Naive B cell (primary cell): ENCODE data around the gene MRPS2. TPM values are rescaled to one million over a fixed set of nuclear protein-coding genes. Genes with fewer than 3 reads are reported as not detected.
"Not testable (repeated sequence)": the region's sequence is repeated elsewhere in the genome, so short reads cannot be mapped to it uniquely, and the experiment has no call there.

Source experiments
- ATAC-seq, 2 donors: fragments of 150-1000 bp; cut with Tn5 transposase; 2 replicates each; pipeline ENCODE4 v1.10.0; 2021; ENCODE audit warnings: low read depth in 2 of 2, mild to moderate bottlenecking in 2 of 2, moderate library complexity in 2 of 2
- DNase-seq: peaks from one replicate; pipeline ENCODE4 v3.0.0; 2022
- H3K27ac Mint-ChIP-seq, 6 donors: one replicate each; pipeline ENCODE4 v1.8.0; 2020 to 2022; ENCODE audit warnings: mild to moderate bottlenecking in 6 of 6, mixed read lengths in 6 of 6, moderate library complexity in 5 of 6, inconsistent platforms in 2 of 6
- H3K27me3 Mint-ChIP-seq, 3 donors: one replicate each; pipeline ENCODE4 v1.8.0; 2021 to 2022; ENCODE audit warnings: mixed read lengths in 3 of 3, mild to moderate bottlenecking in 1 of 3
- H3K36me3 Mint-ChIP-seq, 2 donors: one replicate each; pipeline ENCODE4 v1.8.0; 2020 to 2022; ENCODE audit warnings: mixed read lengths in 2 of 2, inconsistent platforms in 1 of 2, mild to moderate bottlenecking in 1 of 2
- H3K4me1 Mint-ChIP-seq, 3 donors: one replicate each; pipeline ENCODE4 v1.8.0; 2020 to 2022; ENCODE audit warnings: mixed read lengths in 3 of 3, inconsistent platforms in 1 of 3, mild to moderate bottlenecking in 1 of 3, moderate library complexity in 1 of 3
- H3K4me3 Mint-ChIP-seq, 8 donors: one replicate each; pipeline ENCODE4 v1.8.0; 2020 to 2022; ENCODE audit warnings: mild to moderate bottlenecking in 8 of 8, mixed read lengths in 8 of 8, moderate library complexity in 8 of 8, inconsistent platforms in 2 of 8
- H3K9me3 Mint-ChIP-seq, 7 donors: one replicate each; pipeline ENCODE4 v1.8.0; 2020 to 2022; ENCODE audit warnings: mixed read lengths in 7 of 7, mild to moderate bottlenecking in 5 of 7, inconsistent platforms in 2 of 7, moderate library complexity in 1 of 7
- polyA plus RNA-seq, 6 donors: library from polyadenylated mRNA; unstranded; fragments of 300-500 nt; fragmentation: Illumina TruSeq; gene quantifications; one replicate each; pipeline ENCODE4 v1.2.3, GENCODE V29; 2021; ENCODE audit warnings: low read depth in 6 of 6

MRPS2 gene
- polyA plus RNA-seq = 10 to 100 TPM; 41.5 to 57.9 (median 45.5) TPM

DNA sequence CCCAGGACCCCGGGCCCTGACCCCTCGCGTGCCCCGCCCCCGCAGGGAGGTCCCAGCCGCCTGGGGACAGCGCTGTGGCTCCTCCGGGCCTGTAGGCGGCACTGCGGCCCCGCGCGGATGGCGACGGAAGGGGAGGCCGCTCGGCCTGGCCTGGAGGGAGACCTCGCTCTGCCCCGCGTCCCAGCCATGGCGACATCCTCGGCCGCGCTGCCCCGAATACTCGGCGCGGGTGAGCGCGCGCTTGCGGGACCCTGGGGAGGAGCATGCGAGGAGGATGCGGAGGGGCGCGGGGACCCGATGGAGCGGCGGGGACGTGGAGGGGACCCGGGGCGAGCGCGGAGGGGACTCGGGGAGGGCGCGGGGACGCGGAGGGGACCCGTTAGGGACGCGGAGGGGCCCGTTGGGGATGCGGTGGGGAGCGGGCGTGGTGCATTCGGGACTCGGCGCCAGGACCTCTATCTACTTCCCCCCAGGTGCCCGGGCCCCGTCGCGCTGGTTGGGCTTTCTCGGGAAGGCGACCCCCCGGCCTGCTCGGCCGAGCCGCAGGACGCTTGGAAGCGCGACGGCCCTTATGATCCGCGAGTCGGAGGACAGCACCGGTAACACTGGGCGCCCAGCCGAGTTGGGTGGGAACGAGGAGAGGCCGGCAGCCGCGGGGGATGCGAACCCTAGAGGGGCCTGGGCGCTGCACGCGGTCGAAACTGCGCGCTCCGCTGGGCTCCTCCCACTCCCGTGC, at the start of gene MRPS2:
TSS of gene MRPS2 (plus strand) at position 158 of the 736 bp plus-strand sequence. CDS start at position 187, 29 bp downstream.
- peak within 1 kb of the TSS; percentile 86 to 97 (median 94) for H3K4me3 Mint-ChIP-seq
- H3K4me1 Mint-ChIP-seq = peaks cover 19 to 51% (median 29%) of the 10 kb centered on the region in 3 donors
- H3K27me3 Mint-ChIP-seq = peaks cover 0 to 11% (median 0%) of the 10 kb centered on the region in 3 donors
- no peaks in the 10 kb centered on the region for H3K9me3 Mint-ChIP-seq
- DNase-seq (peak; percentile 86), ATAC-seq (peak; percentile 91 to 94)
- H3K27ac Mint-ChIP-seq = peak within 1 kb of the TSS in 5 of 6 donors; percentile 70 to 94 (median 88)
- H3K36me3 Mint-ChIP-seq = peaks cover 0 to 11% of the 10 kb centered on the region in 2 donors

GRCh38 chr9:135450956-135451355, 49.5 kb upstream of the MRPS2 start:
- Mint-ChIP-seq H3K4me3 (no peak overlapping the region), H3K27me3 (peaks cover 5 to 14% (median 8%) of the 10 kb centered on the region in 3 donors), H3K36me3 (no peaks in the 10 kb centered on the region), H3K9me3 (peaks cover 0 to 9% (median 4%) of the 10 kb centered on the region in 7 donors), H3K4me1 (no peaks in the 10 kb centered on the region), H3K27ac (no peak overlapping the region)
- no peak for ATAC-seq
- no peak for DNase-seq

DNA sequence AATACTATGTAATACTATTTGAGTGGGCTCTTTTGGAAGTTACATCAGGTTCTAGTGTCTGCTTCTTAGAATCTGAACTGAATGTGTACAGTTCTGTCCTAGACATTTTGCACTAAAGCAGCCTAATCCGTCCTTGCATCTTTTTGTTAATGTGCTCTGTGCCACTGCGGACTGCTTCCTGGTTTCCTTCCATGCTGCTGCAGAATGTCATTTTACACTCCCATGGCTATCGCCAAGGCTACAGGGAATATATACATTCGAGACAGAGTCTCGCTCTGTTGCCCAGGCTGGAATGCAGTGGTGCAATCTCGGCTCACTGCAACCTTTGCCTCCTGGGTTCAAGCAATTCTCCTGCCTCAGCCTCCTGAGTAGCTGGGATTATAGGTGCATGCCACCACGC, 48.6 kb upstream of the MRPS2 start:
- not testable (repeated sequence) for H3K9me3 Mint-ChIP-seq, DNase-seq, H3K36me3 Mint-ChIP-seq, H3K4me1 Mint-ChIP-seq, ATAC-seq, H3K4me3 Mint-ChIP-seq
- Mint-ChIP-seq H3K27me3 (peaks cover 5 to 19% (median 8%) of the 10 kb centered on the region in 3 donors), H3K27ac (peak overlapping the region in 1 of 6 donors; percentile 33)

DNA sequence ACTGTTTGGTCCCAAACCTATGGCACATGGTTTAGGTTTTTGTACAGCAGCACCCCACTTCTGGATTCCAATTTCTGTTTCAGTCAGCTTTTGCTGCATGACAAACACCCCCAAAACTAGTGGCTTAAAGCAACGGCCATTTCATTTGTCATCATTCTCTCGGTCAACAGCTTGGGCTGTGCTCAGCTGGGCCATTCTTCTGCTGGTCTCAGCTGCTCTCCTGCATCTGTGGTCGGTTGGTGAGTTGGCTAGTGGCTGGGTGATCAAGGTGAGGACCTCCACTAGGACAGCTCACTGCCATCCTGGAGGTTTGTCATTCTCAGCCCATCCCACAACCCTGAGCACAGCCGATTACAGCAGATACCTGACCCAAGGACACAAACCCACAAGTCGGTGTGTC, 45.7 kb upstream of the MRPS2 start:
- ATAC-seq = no peak
- Mint-ChIP-seq H3K4me1 (no peaks in the 10 kb centered on the region), H3K27ac (no peak overlapping the region), H3K36me3 (peaks cover 0 to 4% of the 10 kb centered on the region in 2 donors), H3K4me3 (no peak overlapping the region), H3K27me3 (peaks cover 13 to 33% (median 31%) of the 10 kb centered on the region in 3 donors), H3K9me3 (peaks cover 2 to 13% (median 5%) of the 10 kb centered on the region in 7 donors)
- no peak for DNase-seq

DNA sequence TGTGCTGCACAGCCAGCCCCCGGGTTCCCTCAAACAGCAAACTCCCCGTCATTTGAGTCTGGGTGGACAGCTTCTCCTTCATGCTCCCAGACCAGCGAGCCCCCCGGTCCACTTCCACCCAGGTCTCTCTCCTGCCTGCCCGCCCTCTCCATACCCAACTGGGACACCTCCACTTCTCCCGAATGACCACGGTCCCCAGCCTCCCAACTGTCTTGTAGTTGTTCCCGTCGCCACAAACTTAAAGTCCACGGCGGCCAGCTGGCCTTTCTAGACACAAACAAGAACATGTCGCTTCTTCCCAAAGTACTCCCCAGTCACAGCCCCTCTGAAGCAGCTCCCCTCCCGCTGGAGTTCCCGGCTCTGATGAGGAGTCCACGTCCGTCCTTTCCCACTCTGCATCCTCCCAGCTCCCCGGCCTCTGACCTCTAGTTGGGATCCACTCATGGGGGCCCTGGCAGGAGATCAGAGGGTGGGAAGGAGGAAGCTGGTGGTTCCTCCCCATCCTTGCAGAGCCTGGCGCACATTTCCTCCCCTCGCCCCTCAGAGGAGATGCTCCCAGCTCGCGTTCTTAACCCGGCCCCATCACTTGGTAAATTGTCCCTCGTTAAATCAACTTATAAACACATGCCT, 45.0 kb upstream of the MRPS2 start:
- Mint-ChIP-seq H3K4me3 (no peak overlapping the region), H3K4me1 (no peaks in the 10 kb centered on the region), H3K9me3 (peaks cover 2 to 13% (median 5%) of the 10 kb centered on the region in 7 donors), H3K27me3 (peaks cover 14 to 39% (median 38%) of the 10 kb centered on the region in 3 donors), H3K27ac (no peak overlapping the region), H3K36me3 (peaks cover 0 to 4% of the 10 kb centered on the region in 2 donors)
- no peak for DNase-seq
- no peak for ATAC-seq

DNA sequence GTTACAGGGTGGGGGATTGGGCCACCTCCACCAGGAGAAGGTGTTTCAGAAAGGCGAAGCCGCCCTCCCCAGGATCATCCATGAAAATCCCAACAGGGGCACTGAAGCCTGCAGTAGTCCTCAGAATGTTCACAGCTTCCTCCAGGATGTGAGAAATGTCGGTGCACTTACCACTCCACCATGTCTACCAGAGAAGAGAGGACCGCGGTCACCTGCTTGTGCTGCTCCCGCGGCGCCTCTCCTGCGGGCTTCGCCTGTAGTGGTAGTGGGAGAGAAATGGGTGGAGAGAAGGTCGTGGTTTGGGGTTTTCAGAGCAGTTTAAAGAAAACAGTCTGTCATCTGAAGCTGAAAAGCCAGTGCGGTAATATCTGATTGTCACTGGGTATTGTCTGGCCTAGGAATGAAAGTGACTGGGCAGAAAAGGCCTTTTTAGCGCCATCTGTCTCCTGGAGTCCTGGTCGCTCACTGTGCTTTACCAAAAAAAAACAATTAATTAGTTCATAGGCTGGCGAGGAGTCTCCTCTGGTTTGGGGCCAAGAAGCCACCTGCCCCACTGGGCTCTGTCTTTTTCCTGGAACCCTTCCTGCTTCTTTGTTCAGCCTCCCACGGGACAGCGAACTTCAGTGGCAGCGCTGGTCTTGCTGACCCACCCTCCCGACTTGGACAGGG, 43.9 kb upstream of the MRPS2 start:
- Mint-ChIP-seq H3K27me3 (peaks cover 19 to 46% (median 43%) of the 10 kb centered on the region in 3 donors), H3K9me3 (peaks cover 2 to 13% (median 5%) of the 10 kb centered on the region in 7 donors)
- ATAC-seq = no peak

GRCh38 chr9:135458478-135458877, 42.0 kb upstream of the MRPS2 start:
- H3K36me3 Mint-ChIP-seq, H3K4me1 Mint-ChIP-seq, ATAC-seq, H3K4me3 Mint-ChIP-seq, H3K27ac Mint-ChIP-seq, DNase-seq: not testable (repeated sequence)
- H3K9me3 Mint-ChIP-seq = peaks cover 2 to 13% (median 5%) of the 10 kb centered on the region in 7 donors
- peaks cover 30 to 56% (median 55%) of the 10 kb centered on the region in 3 donors for H3K27me3 Mint-ChIP-seq

More for the DNA sequence above, 43.9 kb upstream of the MRPS2 start:
- Mint-ChIP-seq H3K4me3 (no peak overlapping the region), H3K27ac (peak overlapping the region in 1 of 6 donors; percentile 70), H3K36me3 (peaks cover 0 to 4% of the 10 kb centered on the region in 2 donors), H3K4me1 (no peaks in the 10 kb centered on the region)
- no peak for DNase-seq

DNA sequence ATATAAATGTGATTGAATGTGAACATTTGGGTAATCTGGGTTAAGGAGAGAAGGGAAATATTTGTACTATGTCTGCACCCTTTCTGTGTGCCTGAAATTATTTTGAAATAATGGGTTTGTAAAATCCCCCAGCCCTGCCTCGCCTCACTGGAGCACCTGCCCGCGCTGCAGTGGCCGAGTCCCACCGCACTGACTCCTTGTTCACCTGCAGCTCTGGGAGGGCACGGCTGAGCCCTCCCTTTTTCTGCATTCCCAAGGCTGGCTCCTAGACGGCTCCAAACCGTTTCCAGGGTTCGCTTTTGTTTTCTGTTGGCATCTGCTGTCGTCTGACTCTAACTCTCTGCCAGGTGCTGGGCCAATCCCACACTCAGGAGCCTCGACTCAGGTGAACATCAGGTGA, 38.5 kb upstream of the MRPS2 start:
- no peak for DNase-seq
- H3K9me3 Mint-ChIP-seq = peaks cover 0 to 5% (median 4%) of the 10 kb centered on the region in 7 donors

DNA sequence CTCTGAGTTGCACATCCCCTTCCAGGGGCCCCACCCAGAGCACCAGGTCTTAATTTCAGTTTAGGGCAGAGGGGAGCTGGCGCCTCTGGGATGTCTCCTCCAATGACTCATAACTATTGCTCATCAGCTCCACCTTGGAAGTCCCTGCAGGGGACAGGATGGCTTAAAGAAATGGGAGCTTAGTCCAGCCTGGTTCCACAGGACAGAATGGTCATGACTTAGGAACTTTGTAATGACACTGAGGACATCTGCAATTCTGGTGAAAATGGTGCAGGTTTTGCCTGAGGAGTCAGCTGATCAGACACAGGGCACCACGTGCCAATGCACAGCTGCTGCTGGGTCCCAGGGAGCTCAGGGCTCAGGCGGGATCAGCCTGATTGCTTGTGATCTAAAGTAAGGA, 37.3 kb upstream of the MRPS2 start:
- no peak for DNase-seq
- no peaks in the 10 kb centered on the region for H3K4me1 Mint-ChIP-seq
- H3K9me3 Mint-ChIP-seq = peaks cover 0 to 5% (median 4%) of the 10 kb centered on the region in 7 donors
- H3K36me3 Mint-ChIP-seq = peaks cover 0 to 4% of the 10 kb centered on the region in 2 donors
- H3K4me3 Mint-ChIP-seq = no peak overlapping the region
- no peak overlapping the region for H3K27ac Mint-ChIP-seq
- peaks cover 35 to 68% (median 57%) of the 10 kb centered on the region in 3 donors for H3K27me3 Mint-ChIP-seq
- no peak for ATAC-seq

More for the DNA sequence above, 38.5 kb upstream of the MRPS2 start:
- Mint-ChIP-seq H3K4me1 (no peaks in the 10 kb centered on the region), H3K27me3 (peaks cover 30 to 68% (median 53%) of the 10 kb centered on the region in 3 donors), H3K27ac (no peak overlapping the region), H3K4me3 (no peak overlapping the region), H3K36me3 (peaks cover 0 to 4% of the 10 kb centered on the region in 2 donors)
- ATAC-seq = no peak

GRCh38 chr9:135464181-135464580, 36.3 kb upstream of the MRPS2 start:
- H3K27me3 Mint-ChIP-seq = peaks cover 40 to 69% (median 52%) of the 10 kb centered on the region in 3 donors
- ATAC-seq = no peak
- peak overlapping the region in 1 of 6 donors; percentile 33 for H3K27ac Mint-ChIP-seq
- no peak overlapping the region for H3K4me3 Mint-ChIP-seq
- no peaks in the 10 kb centered on the region for H3K9me3 Mint-ChIP-seq
- H3K36me3 Mint-ChIP-seq = no peaks in the 10 kb centered on the region
- no peaks in the 10 kb centered on the region for H3K4me1 Mint-ChIP-seq
- DNase-seq = no peak

DNA sequence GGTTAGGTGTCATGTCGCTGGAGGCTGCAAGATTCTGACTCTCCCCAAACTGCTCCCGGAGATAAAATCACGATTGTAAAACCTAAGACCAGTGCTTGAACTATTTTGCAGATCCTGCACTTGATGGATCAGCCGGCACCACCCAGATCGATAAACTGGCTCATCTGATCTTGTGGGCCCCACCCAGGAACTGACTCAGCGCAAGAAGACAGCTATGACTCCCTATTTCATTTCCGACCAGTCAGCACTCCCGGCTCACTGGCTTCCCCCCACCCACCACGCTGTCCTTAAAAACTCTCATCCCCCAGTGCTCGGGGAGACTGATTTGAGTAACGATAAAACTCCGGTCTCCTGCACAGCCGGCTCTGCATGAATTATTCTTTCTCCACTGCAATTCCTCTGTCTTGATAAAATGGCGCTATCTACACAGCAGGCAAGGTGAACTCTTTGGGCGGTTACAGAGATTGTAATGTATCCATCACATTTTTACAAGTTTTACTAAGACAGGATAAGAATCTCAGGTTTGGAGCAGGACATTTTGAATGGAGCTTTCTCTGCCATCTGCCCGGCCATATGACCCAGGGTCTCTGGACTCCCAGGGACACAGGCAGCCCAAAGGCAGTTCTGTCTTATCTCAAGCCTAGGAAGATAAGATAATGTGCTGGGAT, 31.5 kb upstream of the MRPS2 start:
- Mint-ChIP-seq H3K4me3 (no peak overlapping the region), H3K36me3 (peaks cover 0 to 8% of the 10 kb centered on the region in 2 donors), H3K27me3 (peaks cover 37 to 70% (median 42%) of the 10 kb centered on the region in 3 donors), H3K27ac (no peak overlapping the region), H3K4me1 (peaks cover 0 to 4% (median 0%) of the 10 kb centered on the region in 3 donors), H3K9me3 (no peaks in the 10 kb centered on the region)
- DNase-seq (no peak), ATAC-seq (no peak)

DNA sequence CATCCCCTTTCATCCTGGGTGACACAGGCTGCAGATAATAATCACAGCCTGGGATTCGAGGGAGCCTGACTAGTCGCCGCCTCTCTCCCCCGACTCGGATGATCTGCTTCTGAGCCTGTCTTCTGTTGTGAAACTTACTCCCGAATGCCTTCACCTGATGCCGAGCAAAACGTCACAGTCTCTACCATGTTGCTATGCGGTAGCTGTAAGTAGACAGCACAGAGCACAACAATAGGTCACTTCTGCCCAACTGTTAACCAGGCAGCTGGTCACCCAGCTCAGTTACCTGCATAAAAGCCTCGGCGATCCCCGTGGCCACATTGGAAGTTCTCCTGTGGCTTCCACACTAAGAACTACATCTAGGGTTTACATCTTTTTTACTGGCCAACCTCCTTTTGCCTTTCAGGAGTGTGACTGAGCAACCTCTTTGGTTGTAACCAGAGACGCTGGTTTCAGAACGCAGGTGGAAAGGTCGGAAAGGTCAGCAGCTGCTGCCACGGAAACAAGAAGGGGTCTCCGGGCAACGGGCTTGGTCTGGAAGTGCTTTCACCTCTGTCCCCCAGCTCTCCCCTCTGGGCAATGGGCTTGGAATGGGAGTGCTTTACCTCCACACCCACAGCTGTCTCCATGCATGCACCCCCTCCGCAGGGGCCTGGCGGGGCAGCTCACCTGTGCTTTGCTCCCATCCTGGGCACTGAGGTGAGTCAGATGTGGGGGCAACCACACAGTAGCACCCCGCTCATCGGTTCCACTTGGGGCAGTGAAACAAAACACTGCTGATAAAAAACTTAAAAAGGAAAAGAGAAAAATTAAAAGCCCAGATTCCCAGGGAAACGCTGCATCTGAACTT, 28.5 kb upstream of the MRPS2 start:
- Mint-ChIP-seq H3K4me1 (peaks cover 0 to 4% (median 0%) of the 10 kb centered on the region in 3 donors), H3K4me3 (peak overlapping the region in 1 of 8 donors; percentile 61), H3K9me3 (no peaks in the 10 kb centered on the region), H3K27me3 (peaks cover 33 to 61% (median 33%) of the 10 kb centered on the region in 3 donors), H3K27ac (no peak overlapping the region), H3K36me3 (peaks cover 0 to 8% of the 10 kb centered on the region in 2 donors)
- DNase-seq (no peak), ATAC-seq (no peak)
